ENCODE data around the gene CHADL.
"Not testable (repeated sequence)": the region's sequence is repeated elsewhere in the genome, so short reads cannot be mapped to it uniquely, and the experiment has no call there.

GRCh38 chr22:41180362-41180761 is 60.4 kb downstream of the CHADL start:
- TF ChIP-seq, protein P1, sequence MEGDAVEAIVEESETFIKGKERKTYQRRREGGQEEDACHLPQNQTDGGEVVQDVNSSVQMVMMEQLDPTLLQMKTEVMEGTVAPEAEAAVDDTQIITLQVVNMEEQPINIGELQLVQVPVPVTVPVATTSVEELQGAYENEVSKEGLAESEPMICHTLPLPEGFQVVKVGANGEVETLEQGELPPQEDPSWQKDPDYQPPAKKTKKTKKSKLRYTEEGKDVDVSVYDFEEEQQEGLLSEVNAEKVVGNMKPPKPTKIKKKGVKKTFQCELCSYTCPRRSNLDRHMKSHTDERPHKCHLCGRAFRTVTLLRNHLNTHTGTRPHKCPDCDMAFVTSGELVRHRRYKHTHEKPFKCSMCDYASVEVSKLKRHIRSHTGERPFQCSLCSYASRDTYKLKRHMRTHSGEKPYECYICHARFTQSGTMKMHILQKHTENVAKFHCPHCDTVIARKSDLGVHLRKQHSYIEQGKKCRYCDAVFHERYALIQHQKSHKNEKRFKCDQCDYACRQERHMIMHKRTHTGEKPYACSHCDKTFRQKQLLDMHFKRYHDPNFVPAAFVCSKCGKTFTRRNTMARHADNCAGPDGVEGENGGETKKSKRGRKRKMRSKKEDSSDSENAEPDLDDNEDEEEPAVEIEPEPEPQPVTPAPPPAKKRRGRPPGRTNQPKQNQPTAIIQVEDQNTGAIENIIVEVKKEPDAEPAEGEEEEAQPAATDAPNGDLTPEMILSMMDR (IDR thresholded peaks at IDR 0.05) = not testable (repeated sequence)
- TF ChIP-seq POLR2A (IDR thresholded peaks at IDR 0.05) = not testable (repeated sequence)
